AG08395 (cell line): ENCODE measurements around the gene LIN9.
A peak's percentile ranks its signal among the peaks of the same experiment; 100 is the strongest.

Experiments used
- DNase-seq: peaks from one replicate; pipeline ENCODE4 v3.0.0; 2012; ENCODE audit warnings: mixed read lengths, low spot score

LIN9 gene

GRCh38 chr1:226318471-226318870 lies 9.5 kb upstream of the LIN9 start:
- DNase-seq = no peak

GRCh38 chr1:226314055-226314454 lies 5.1 kb upstream of the LIN9 start:
- DNase-seq = no peak

- DNase-seq = no peak
Measured at GRCh38 chr1:226312065-226312464, 3.1 kb upstream of the LIN9 start.

- no peak for DNase-seq
Measured at GRCh38 chr1:226311376-226311775, 2.4 kb upstream of the LIN9 start.

GRCh38 chr1:226310637-226311195 lies 1.8 kb upstream of the LIN9 start:
- DNase-seq = no peak

GRCh38 chr1:226310245-226310540 lies 1.2 kb upstream of the LIN9 start:
- DNase-seq = no peak

- peak; percentile 20 for DNase-seq
Measured at GRCh38 chr1:226309398-226310244, 657 bp upstream of the LIN9 start.

GRCh38 chr1:226308166-226308722 lies 720 bp downstream of the LIN9 start:
- no peak for DNase-seq

GRCh38 chr1:226306425-226306824 lies 2.5 kb downstream of the LIN9 start:
- DNase-seq = no peak

GRCh38 chr1:226305184-226305583 lies 3.8 kb downstream of the LIN9 start:
- DNase-seq = no peak

GRCh38 chr1:226304291-226304955 lies 4.5 kb downstream of the LIN9 start:
- no peak for DNase-seq

- DNase-seq = no peak
Measured at GRCh38 chr1:226302731-226303130, 6.2 kb downstream of the LIN9 start.

GRCh38 chr1:226296911-226297310 lies 12.1 kb downstream of the LIN9 start:
- no peak for DNase-seq

- no peak for DNase-seq
Measured at GRCh38 chr1:226293553-226293920, 15.4 kb downstream of the LIN9 start.

GRCh38 chr1:226292874-226293552 lies 16.0 kb downstream of the LIN9 start:
- no peak for DNase-seq

- no peak for DNase-seq
Measured at GRCh38 chr1:226287587-226287986, 21.4 kb downstream of the LIN9 start.

- no peak for DNase-seq
Measured at GRCh38 chr1:226281058-226281457, 27.9 kb downstream of the LIN9 start.

- DNase-seq = no peak
Measured at GRCh38 chr1:226279498-226279897, 29.5 kb downstream of the LIN9 start.

GRCh38 chr1:226277897-226278296 lies 31.1 kb downstream of the LIN9 start:
- no peak for DNase-seq

GRCh38 chr1:226276987-226277386 lies 32.0 kb downstream of the LIN9 start:
- DNase-seq = no peak

GRCh38 chr1:226276077-226276682 lies 32.8 kb downstream of the LIN9 start:
- no peak for DNase-seq

GRCh38 chr1:226274138-226274537 lies 34.8 kb downstream of the LIN9 start:
- DNase-seq = no peak
